Fibroblast of skin of right quadriceps (primary cell): ENCODE data around the gene GUCY2D.
"Not testable (repeated sequence)": the region's sequence is repeated elsewhere in the genome, so short reads cannot be mapped to it uniquely, and the experiment has no call there.

ENCODE experiments used
- DNase-seq: peaks from one replicate; pipeline ENCODE4 v3.0.0-alpha.2; 2013

The GUCY2D gene

GRCh38 chr17:8046929-8047768, 44.7 kb downstream of the GUCY2D start:
- DNase-seq = no peak

GRCh38 chr17:8047769-8048110, 45.3 kb downstream of the GUCY2D start:
- DNase-seq = no peak

GRCh38 chr17:8048236-8048635, 45.8 kb downstream of the GUCY2D start:
- no peak for DNase-seq

GRCh38 chr17:8048736-8049135, 46.3 kb downstream of the GUCY2D start:
- DNase-seq = no peak

GRCh38 chr17:8051831-8052230, 49.4 kb downstream of the GUCY2D start:
- DNase-seq = no peak

GRCh38 chr17:8052256-8053252, 50.1 kb downstream of the GUCY2D start:
- DNase-seq = no peak

- no peak for DNase-seq
These were observed 51.2 kb downstream of the GUCY2D start for GRCh38 chr17:8053600-8053999.

GRCh38 chr17:8055851-8056231, 53.4 kb downstream of the GUCY2D start:
- no peak for DNase-seq

- DNase-seq = peak; percentile 49
These were observed 54.0 kb downstream of the GUCY2D start for GRCh38 chr17:8056232-8056975.

GRCh38 chr17:8056976-8057625, 54.7 kb downstream of the GUCY2D start:
- DNase-seq = no peak

GRCh38 chr17:8057691-8058114, 55.3 kb downstream of the GUCY2D start:
- DNase-seq = peak; percentile 71

- DNase-seq = no peak
These were observed 56.7 kb downstream of the GUCY2D start for GRCh38 chr17:8059131-8059530.

GRCh38 chr17:8060274-8060673, 57.9 kb downstream of the GUCY2D start:
- peak; percentile 63 for DNase-seq

- not testable (repeated sequence) for DNase-seq
These were observed 59.4 kb downstream of the GUCY2D start for GRCh38 chr17:8061851-8062250.

- no peak for DNase-seq
These were observed 60.0 kb downstream of the GUCY2D start for GRCh38 chr17:8062435-8062806.

- no peak for DNase-seq
These were observed 60.5 kb downstream of the GUCY2D start for GRCh38 chr17:8062807-8063483.

- DNase-seq = no peak
These were observed 61.5 kb downstream of the GUCY2D start for GRCh38 chr17:8063761-8064534.

- no peak for DNase-seq
These were observed 62.2 kb downstream of the GUCY2D start for GRCh38 chr17:8064561-8065019.

GRCh38 chr17:8066841-8067775, 64.7 kb downstream of the GUCY2D start:
- DNase-seq = no peak

- no peak for DNase-seq
These were observed 65.4 kb downstream of the GUCY2D start for GRCh38 chr17:8067806-8068205.
